Effector memory CD8-positive, alpha-beta T cell (primary cell): ENCODE data around the gene SFMBT1.
A peak's percentile ranks its signal among the peaks of the same experiment; 100 is the strongest.

Experiments
- ATAC-seq: fragments of 150-1000 bp; cut with Tn5 transposase; replicated peaks from 2 replicates; pipeline ENCODE4 v1.10.0; 2021; ENCODE audit warnings: mild to moderate bottlenecking, moderate library complexity
- DNase-seq, 3 experiments: peaks; one replicate each; pipeline ENCODE4 v3.0.0; 2021
- H3K27ac Mint-ChIP-seq, 2 donors: one replicate each; pipeline ENCODE4 v1.8.0; 2022; ENCODE audit warnings: mild to moderate bottlenecking in 2 of 2, mixed read lengths in 2 of 2, moderate library complexity in 2 of 2
- H3K27me3 Mint-ChIP-seq, 2 donors: one replicate each; pipeline ENCODE4 v1.8.0; 2022; ENCODE audit warnings: mixed read lengths in 2 of 2
- H3K36me3 Mint-ChIP-seq: one replicate; pipeline ENCODE4 v1.8.0; 2022; ENCODE audit warnings: mild to moderate bottlenecking, moderate library complexity, mixed read lengths; ENCODE audit not compliant: insufficient read depth
- H3K4me1 Mint-ChIP-seq, 2 donors: one replicate each; pipeline ENCODE4 v1.8.0; 2022; ENCODE audit warnings: low read depth in 2 of 2, mixed read lengths in 2 of 2
- H3K4me3 Mint-ChIP-seq, 2 donors: one replicate each; pipeline ENCODE4 v1.8.0; 2022; ENCODE audit warnings: mild to moderate bottlenecking in 2 of 2, mixed read lengths in 2 of 2, moderate library complexity in 2 of 2
- H3K9me3 Mint-ChIP-seq, 2 donors: one replicate each; pipeline ENCODE4 v1.8.0; 2022; ENCODE audit warnings: mixed read lengths in 2 of 2

The SFMBT1 gene

DNA sequence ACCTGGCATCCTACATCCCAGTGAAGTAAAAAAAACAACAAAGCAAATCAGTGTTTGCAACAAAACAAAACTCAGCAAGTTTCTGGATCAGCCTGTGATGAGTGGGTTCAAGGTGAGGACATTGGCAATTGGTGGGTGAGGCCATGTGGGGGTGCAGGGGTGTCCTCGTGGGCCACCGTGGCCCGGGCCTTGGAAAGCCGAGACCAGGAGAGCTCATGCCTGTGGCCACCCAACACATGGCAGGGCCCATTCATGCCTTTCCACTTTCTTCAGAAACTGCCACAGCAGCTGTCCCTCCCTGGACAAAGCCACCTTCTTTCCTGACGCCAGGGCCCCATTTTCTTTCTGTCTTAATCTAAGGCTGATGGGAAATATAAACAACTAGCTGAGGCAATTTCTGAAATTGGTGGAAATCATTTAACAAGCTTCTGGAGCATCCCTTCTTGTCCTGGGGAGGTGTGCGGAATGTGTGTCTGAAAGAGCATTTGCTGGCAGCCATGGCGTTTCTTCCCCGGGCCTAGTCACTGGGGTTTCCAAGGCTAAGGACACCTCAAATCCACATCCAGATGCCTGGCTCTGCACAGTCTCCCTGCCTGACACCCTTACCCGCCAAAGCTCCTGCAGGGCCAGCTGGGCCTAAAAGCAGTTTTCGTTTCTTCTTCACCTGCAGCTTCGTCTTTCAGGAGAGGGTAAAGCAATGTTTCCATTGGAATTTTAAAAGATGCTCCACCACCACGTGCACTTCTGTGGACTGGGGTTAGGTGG is 34.1 kb upstream of the SFMBT1 start:
- DNase-seq: no peak
- Mint-ChIP-seq H3K4me3 (no peak overlapping the region), H3K27me3 (no peaks in the 10 kb centered on the region), H3K4me1 (no peaks in the 10 kb centered on the region), H3K9me3 (no peaks in the 10 kb centered on the region), H3K27ac (no peak overlapping the region), H3K36me3 (peaks cover 3% of the 10 kb centered on the region)
- no peak for ATAC-seq

GRCh38 chr3:53079147-53079546 is 33.3 kb upstream of the SFMBT1 start:
- no peaks in the 10 kb centered on the region for H3K27me3 Mint-ChIP-seq
- no peaks in the 10 kb centered on the region for H3K9me3 Mint-ChIP-seq
- H3K4me1 Mint-ChIP-seq: no peaks in the 10 kb centered on the region
- H3K36me3 Mint-ChIP-seq: peaks cover 5% of the 10 kb centered on the region
- ATAC-seq (no peak), DNase-seq (no peak)
- H3K27ac Mint-ChIP-seq: peak overlapping the region in 1 of 2 donors; percentile 51
- H3K4me3 Mint-ChIP-seq: no peak overlapping the region

DNA sequence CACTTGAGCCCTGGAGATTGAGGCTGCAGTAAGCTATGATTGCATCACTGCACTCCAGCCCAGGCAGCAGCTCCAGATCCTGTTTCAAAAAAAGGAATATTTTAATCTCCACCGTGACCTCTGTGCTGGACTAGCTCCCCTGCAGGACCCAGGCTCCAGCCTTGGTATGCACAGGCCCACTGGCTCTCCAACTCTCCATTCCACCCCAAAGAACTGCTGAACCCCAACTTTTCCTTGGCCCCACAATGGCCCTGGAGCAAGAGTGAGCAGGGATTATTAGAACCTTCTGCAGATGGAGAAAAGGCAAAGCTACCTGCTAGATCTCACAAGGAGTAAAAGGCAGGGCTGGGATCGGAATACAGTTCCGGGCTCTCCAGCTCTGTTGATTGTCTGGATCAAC is 32.8 kb upstream of the SFMBT1 start:
- H3K9me3 Mint-ChIP-seq: no peaks in the 10 kb centered on the region
- no peak overlapping the region for H3K4me3 Mint-ChIP-seq
- no peaks in the 10 kb centered on the region for H3K4me1 Mint-ChIP-seq
- ATAC-seq (no peak), DNase-seq (no peak)
- peaks cover 2% of the 10 kb centered on the region for H3K36me3 Mint-ChIP-seq
- no peak overlapping the region for H3K27ac Mint-ChIP-seq
- H3K27me3 Mint-ChIP-seq: no peaks in the 10 kb centered on the region

GRCh38 chr3:53077476-53078220 is 31.8 kb upstream of the SFMBT1 start:
- H3K9me3 Mint-ChIP-seq: no peaks in the 10 kb centered on the region
- H3K36me3 Mint-ChIP-seq: peaks cover 8% of the 10 kb centered on the region
- peaks cover 4 to 8% of the 10 kb centered on the region in 2 donors for H3K4me1 Mint-ChIP-seq
- DNase-seq (no peak), ATAC-seq (no peak)
- no peaks in the 10 kb centered on the region for H3K27me3 Mint-ChIP-seq
- H3K27ac Mint-ChIP-seq: peak overlapping the region in 1 of 2 donors; percentile 75
- no peak overlapping the region for H3K4me3 Mint-ChIP-seq

DNA sequence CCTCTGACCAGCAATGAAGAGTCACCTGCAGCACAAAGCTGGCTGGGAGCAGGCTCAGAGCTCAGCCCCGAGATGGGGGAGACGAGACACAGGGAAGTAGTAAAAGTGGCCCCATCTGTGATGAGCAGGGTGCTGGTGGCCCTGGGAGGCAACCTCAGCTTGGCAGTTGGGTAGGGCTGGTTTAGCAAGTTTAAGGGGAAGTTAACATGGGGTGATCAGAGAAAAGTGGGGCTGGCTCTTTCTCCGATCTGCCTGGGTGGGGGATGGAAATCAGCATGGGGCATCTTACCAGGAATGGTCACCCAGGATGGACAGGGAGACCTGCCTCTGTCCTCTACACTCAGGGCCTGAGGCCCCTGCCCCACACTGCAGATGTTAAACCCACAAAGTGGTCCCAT is 29.9 kb upstream of the SFMBT1 start:
- no peak overlapping the region for H3K4me3 Mint-ChIP-seq

DNA sequence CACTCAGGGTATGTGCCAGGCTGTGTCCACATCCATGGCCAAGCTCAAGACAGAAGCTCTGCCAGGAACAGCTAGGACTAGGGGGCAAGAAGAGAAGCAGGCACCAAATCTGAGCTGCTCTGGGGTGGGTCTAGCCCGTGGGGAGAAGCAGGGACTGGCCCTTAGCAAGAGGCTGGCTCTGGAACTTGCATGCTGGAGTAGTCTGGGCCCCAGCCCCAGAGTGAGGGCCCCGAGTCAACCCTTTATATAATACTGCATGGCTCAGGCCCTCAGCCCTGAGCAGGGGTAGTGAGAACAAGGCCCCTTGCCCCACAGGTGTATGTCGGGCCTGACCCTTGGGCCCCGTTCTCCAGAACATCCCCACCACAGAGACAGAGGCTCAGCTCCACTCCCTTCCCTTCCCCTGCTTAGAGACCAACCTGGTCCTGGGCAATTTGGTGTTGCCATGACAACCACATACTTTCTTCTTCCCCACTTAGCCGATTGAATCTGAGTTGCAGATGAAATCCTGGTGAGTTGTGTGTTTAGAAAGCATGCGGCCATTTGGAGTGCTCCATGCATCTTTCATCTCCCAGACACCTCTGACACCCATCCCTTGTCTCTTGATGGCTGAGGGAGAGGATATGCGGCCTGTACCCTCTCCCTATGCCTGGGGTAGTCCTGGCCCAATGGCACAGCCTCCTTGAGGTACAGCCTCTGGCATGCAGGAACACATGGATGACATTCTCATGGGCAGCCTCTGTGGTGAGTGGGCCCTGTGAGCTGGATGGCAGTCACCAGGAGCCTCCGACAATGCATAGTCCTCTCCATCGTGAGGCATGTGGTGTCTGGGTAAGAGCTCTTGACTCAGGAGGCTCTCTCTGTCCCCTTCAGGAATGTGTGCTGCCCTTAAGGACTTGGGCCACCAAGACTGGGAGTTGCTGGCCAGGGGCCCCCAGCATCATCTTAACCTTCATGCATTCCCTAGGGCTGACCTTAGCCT is 29.2 kb upstream of the SFMBT1 start:
- Mint-ChIP-seq H3K36me3 (peaks cover 8% of the 10 kb centered on the region), H3K27me3 (no peaks in the 10 kb centered on the region), H3K4me1 (peaks cover 10 to 13% of the 10 kb centered on the region in 2 donors), H3K27ac (peak overlapping the region; percentile 78 to 83), H3K4me3 (peak overlapping the region; percentile 43 to 97), H3K9me3 (no peaks in the 10 kb centered on the region)
- ATAC-seq (no peak), DNase-seq (no peak)

More for the DNA sequence above, 29.9 kb upstream of the SFMBT1 start:
- Mint-ChIP-seq H3K36me3 (peaks cover 8% of the 10 kb centered on the region), H3K9me3 (no peaks in the 10 kb centered on the region), H3K27ac (peak overlapping the region in 1 of 2 donors; percentile 83), H3K27me3 (no peaks in the 10 kb centered on the region), H3K4me1 (peaks cover 10 to 13% of the 10 kb centered on the region in 2 donors)
- no peak for ATAC-seq
- DNase-seq: no peak

- ATAC-seq (no peak), DNase-seq (no peak)
- Mint-ChIP-seq H3K9me3 (no peaks in the 10 kb centered on the region), H3K36me3 (peaks cover 8% of the 10 kb centered on the region), H3K4me1 (peaks cover 10 to 13% of the 10 kb centered on the region in 2 donors), H3K27me3 (no peaks in the 10 kb centered on the region), H3K27ac (peak overlapping the region; percentile 78 to 83), H3K4me3 (peak overlapping the region; percentile 43 to 97)
Observed at GRCh38 chr3:53074366-53074696, 28.5 kb upstream of the SFMBT1 start.

DNA sequence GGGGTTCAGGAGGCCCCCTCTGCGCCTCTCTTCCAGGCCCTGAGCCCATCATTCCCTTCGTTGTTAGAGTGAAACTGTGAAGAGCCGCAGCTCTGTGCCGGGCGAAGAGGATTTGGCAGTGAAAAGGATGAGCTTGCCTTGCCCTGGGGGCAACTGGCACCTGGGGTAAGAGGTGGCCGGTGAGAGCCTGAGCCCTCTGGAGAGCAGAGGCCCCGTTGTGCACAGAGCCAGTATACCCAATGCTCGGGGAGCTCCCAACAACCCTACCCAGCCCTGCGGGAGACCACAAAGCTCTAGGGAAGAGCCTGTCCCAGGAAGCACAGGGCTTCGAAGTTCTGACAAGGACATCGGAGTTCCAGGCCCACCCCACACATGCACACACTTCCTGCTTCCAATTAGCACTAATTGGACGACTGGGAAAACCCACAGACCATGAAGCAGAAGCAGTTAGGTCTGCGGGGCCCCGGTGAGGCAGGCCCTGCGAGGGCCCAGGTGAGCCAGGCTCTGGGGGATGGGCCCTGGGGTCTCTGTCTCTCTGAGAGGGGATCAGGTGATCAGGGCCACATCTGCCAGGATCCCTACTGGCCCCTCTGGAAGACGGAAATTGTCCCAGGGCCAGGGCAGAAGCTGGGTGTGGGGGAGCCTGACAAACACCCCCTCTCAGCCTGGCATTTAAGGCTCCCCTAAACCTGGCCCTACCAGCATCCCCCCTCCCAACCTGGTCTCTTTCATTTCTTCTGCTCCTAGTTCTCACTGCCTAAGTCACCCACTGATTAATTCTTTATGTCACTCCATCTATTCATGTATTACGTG is 27.9 kb upstream of the SFMBT1 start:
- peak overlapping the region; percentile 88 to 97 for H3K27ac Mint-ChIP-seq
- H3K36me3 Mint-ChIP-seq: peaks cover 8% of the 10 kb centered on the region
- no peaks in the 10 kb centered on the region for H3K27me3 Mint-ChIP-seq
- DNase-seq (no peak), ATAC-seq (no peak)
- H3K4me1 Mint-ChIP-seq: peaks cover 10 to 13% of the 10 kb centered on the region in 2 donors
- no peaks in the 10 kb centered on the region for H3K9me3 Mint-ChIP-seq
- peak overlapping the region; percentile 89 to 97 for H3K4me3 Mint-ChIP-seq

- Mint-ChIP-seq H3K4me1 (peaks cover 10 to 13% of the 10 kb centered on the region in 2 donors), H3K4me3 (peak overlapping the region; percentile 89 to 97), H3K27me3 (no peaks in the 10 kb centered on the region), H3K9me3 (no peaks in the 10 kb centered on the region), H3K27ac (peak overlapping the region; percentile 88 to 97), H3K36me3 (peaks cover 8% of the 10 kb centered on the region)
- ATAC-seq: peak; percentile 85
- peak; percentile 86 to 88 (median 86) for DNase-seq
Observed at GRCh38 chr3:53072653-53073552, 27.0 kb upstream of the SFMBT1 start.

GRCh38 chr3:53071882-53072431 is 26.1 kb upstream of the SFMBT1 start:
- no peaks in the 10 kb centered on the region for H3K27me3 Mint-ChIP-seq
- H3K9me3 Mint-ChIP-seq: no peaks in the 10 kb centered on the region
- H3K4me3 Mint-ChIP-seq: peak overlapping the region; percentile 89 to 97
- H3K4me1 Mint-ChIP-seq: peaks cover 10 to 13% of the 10 kb centered on the region in 2 donors
- ATAC-seq (no peak), DNase-seq (no peak)
- peak overlapping the region; percentile 88 to 97 for H3K27ac Mint-ChIP-seq
- H3K36me3 Mint-ChIP-seq: peaks cover 8% of the 10 kb centered on the region

DNA sequence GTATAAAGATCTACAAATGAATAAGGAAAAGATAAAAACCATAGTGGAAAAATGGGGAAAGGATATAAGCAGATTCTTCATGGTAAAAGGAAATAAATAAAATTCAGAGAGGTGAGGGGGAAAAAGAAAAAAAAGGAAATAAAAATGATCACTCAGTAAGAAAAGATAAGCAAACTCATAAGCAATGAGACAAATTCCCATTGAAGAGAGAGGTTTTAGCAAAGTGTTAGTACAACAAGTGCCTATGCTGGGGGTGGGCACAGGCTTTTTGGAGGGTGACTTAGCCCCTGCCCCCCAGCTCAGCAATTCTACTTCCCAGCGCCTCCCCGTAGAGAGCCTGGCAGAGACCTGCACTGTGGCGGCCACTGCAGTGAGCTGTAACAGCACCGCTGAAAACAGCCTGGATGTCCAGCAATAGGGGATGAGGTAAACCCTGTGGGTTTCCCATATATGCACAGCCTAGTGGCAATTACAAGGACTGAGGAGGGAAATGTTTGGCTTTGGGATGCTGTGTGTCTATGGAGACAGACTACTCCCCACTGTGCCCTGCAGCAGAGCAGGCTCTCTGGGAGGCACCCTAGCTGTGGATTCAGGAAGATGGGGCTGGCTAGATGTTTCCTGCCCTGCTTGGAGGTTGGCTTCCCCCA is 23.7 kb upstream of the SFMBT1 start:
- Mint-ChIP-seq H3K27me3 (peaks cover 4 to 9% of the 10 kb centered on the region in 2 donors), H3K27ac (peak overlapping the region in 1 of 2 donors; percentile 52), H3K36me3 (peaks cover 8% of the 10 kb centered on the region), H3K4me1 (peaks cover 10 to 13% of the 10 kb centered on the region in 2 donors), H3K9me3 (no peaks in the 10 kb centered on the region), H3K4me3 (no peak overlapping the region)
- ATAC-seq (no peak), DNase-seq (no peak)
